ENCODE results near the gene SLC66A1. TPM values are rescaled to one million over a fixed set of nuclear protein-coding genes. Genes with fewer than 3 reads are reported as not detected.
A peak's percentile ranks its signal among the peaks of the same experiment; 100 is the strongest.

The SLC66A1 gene
- total and polyA plus RNA-seq, 9 of the 15 experiments (the other 6 are each of a cell fraction or from before 2014, with no cell fraction given), result 1.2 to 40.8 (median 18.6) TPM

DNA sequence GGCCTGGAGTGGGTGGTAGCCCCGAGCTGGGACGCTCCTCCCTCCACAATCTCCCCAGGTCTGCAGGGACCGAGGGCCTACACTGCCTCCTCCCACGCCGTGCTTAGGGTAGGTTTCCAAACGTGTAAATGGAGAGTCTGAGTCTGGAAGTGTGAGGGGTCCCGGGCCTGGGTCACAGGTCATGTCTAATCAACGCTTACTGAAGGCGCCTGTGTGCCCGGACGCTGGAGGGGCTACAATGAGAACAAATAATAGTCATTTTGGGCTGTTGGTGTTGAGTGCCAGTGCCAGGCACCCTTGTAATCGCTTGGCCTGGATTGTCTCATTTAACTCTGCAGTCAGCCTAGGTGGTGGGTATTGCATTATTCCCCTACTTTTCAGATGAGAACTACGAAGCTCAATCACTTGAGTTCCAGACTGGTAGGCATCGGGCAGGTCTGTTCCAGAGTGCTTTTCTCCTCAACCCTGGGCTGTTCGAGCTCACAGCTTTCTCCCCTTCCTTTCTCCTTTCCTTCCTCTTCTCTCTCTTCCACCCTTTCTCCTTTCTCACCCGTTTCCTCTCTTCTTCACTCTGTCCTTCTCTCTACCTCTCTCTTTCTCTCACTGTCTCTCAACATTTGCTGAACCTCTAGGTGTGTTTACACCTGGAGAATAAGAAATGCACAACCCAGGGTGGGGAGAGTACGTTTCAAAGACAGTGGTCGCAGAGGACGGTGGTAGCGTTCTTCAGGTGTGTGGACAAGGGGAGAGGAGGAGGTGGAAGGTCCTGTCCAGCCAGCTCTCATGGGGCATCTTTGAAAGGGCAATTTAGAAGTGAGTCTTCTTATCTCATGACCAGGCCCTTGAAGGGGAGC lies 883 bp downstream of the SLC66A1 start:
- Histone ChIP-seq H3K27me3 (ENCODE audit: control insufficient read depth in 2 of 2, insufficient read depth in 2 of 2, low read length in 2 of 2) (no peaks in the 10 kb centered on the region), H2AFZ (ENCODE audit: low read depth, low read length) (peak overlapping the region; percentile 90), H3K36me3 (ENCODE audit: control insufficient read depth, insufficient read depth, low read length) (peaks cover 41% of the 10 kb centered on the region), H3K4me2 (ENCODE audit: insufficient read depth, low read length) (peak overlapping the region; percentile 91), H3K27ac (ENCODE audit: extremely low read depth, low read depth, low read length) (peak overlapping the region; percentile 97), H3K9me1 (ENCODE audit: control insufficient read depth, insufficient read depth, low read length) (peaks cover 2% of the 10 kb centered on the region), H4K20me1 (replicated peaks; ENCODE audit: control insufficient read depth, insufficient read depth, low read length) (peaks cover 20% of the 10 kb centered on the region), H3K9ac (ENCODE audit: insufficient read depth in 1 of 2, low read depth in 2 of 2, low read length in 2 of 2) (peak overlapping the region; percentile 88 to 95), H3K4me1 (replicated peaks in 1 of 2; ENCODE audit: control insufficient read depth in 2 of 2, insufficient read depth in 2 of 2, low read length in 2 of 2) (peaks cover 54 to 76% of the 10 kb centered on the region in 2 experiments), H3K9me3 (replicated peaks; ENCODE audit: control insufficient read depth, insufficient read depth, low read depth, low read length) (no peaks in the 10 kb centered on the region), H3K4me3 (peak overlapping the region; percentile 77), H3K79me2 (ENCODE audit: control insufficient read depth, insufficient read depth, low read length) (peaks cover 66% of the 10 kb centered on the region)
- WGBS (ENCODE audit: insufficient coverage, low coverage, missing lambda C conversion rate), result 9% methylated on average over 20 of the region's 20 CpGs
- FAIRE-seq (peak; percentile 88), DNase-seq (ENCODE audit: extremely low read depth in 1 of 4, low spot score in 3 of 4) (peak in 1 of 4 experiments; percentile 95), ATAC-seq (peak; percentile 86)
- intact Hi-C loops (cut with micrococcal nuclease), result loop anchor here (5.0 kb wide), 1 partner anchor 61 kb away; the partner anchor contains the start of genes EMC1 and MRTO4
- BruUV-seq (replicated peaks), result TSS peak; percentile 70
- CTCF ChIA-PET (ENCODE audit: low intra/inter-chr PET ratio), result no interaction called here
- POLR2A ChIA-PET, result interaction anchor here (0.6 to 4.0 kb wide), 14 partner anchors 8 to 135 kb away, joined by 3 to 21 read pairs (median 4); partner anchors contain the start of genes EMC1 and MRTO4
- in situ Hi-C loops (cut with MboI), result no loop called here
- TF ChIP-seq CBX2 (IDR thresholded peaks at IDR 0.05; ENCODE audit: insufficient read depth, low read length, poor library complexity, severe bottlenecking) (no peak), ERF (CRISPR knock-in tag; IDR thresholded peaks at IDR 0.05) (no peak), HDAC1 (IDR thresholded peaks at IDR 0.05) (peak in 1 of 2 experiments; percentile 18; a peak in 3 of 4 replicates), POLR2G (IDR thresholded peaks at IDR 0.05; ENCODE audit: low read depth, low read length) (no peak), GABPB2 (CRISPR knock-in tag; conservative IDR thresholded peaks at IDR 0.05) (no peak), SMARCA5 (IDR thresholded peaks at IDR 0.05) (peak; percentile 49; the same call in 1 of the 2 replicates), SNRNP70 (optimal IDR thresholded peaks at IDR 0.05; ENCODE audit: low read depth, low read length) (no peak)
- TF ChIP-seq, protein P1, sequence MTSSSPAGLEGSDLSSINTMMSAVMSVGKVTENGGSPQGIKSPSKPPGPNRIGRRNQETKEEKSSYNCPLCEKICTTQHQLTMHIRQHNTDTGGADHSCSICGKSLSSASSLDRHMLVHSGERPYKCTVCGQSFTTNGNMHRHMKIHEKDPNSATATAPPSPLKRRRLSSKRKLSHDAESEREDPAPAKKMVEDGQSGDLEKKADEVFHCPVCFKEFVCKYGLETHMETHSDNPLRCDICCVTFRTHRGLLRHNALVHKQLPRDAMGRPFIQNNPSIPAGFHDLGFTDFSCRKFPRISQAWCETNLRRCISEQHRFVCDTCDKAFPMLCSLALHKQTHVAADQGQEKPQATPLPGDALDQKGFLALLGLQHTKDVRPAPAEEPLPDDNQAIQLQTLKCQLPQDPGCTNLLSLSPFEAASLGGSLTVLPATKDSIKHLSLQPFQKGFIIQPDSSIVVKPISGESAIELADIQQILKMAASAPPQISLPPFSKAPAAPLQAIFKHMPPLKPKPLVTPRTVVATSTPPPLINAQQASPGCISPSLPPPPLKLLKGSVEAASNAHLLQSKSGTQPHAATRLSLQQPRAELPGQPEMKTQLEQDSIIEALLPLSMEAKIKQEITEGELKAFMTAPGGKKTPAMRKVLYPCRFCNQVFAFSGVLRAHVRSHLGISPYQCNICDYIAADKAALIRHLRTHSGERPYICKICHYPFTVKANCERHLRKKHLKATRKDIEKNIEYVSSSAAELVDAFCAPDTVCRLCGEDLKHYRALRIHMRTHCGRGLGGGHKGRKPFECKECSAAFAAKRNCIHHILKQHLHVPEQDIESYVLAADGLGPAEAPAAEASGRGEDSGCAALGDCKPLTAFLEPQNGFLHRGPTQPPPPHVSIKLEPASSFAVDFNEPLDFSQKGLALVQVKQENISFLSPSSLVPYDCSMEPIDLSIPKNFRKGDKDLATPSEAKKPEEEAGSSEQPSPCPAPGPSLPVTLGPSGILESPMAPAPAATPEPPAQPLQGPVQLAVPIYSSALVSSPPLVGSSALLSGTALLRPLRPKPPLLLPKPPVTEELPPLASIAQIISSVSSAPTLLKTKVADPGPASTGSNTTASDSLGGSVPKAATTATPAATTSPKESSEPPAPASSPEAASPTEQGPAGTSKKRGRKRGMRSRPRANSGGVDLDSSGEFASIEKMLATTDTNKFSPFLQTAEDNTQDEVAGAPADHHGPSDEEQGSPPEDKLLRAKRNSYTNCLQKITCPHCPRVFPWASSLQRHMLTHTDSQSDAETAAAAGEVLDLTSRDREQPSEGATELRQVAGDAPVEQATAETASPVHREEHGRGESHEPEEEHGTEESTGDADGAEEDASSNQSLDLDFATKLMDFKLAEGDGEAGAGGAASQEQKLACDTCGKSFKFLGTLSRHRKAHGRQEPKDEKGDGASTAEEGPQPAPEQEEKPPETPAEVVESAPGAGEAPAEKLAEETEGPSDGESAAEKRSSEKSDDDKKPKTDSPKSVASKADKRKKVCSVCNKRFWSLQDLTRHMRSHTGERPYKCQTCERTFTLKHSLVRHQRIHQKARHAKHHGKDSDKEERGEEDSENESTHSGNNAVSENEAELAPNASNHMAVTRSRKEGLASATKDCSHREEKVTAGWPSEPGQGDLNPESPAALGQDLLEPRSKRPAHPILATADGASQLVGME (CRISPR knock-in tag; IDR thresholded peaks at IDR 0.05), result no peak
- TF ChIP-seq, protein P2, sequence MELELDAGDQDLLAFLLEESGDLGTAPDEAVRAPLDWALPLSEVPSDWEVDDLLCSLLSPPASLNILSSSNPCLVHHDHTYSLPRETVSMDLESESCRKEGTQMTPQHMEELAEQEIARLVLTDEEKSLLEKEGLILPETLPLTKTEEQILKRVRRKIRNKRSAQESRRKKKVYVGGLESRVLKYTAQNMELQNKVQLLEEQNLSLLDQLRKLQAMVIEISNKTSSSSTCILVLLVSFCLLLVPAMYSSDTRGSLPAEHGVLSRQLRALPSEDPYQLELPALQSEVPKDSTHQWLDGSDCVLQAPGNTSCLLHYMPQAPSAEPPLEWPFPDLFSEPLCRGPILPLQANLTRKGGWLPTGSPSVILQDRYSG (tag; conservative IDR thresholded peaks at IDR 0.05; ENCODE audit: low read depth), result no peak
- TF ChIP-seq, protein P3, sequence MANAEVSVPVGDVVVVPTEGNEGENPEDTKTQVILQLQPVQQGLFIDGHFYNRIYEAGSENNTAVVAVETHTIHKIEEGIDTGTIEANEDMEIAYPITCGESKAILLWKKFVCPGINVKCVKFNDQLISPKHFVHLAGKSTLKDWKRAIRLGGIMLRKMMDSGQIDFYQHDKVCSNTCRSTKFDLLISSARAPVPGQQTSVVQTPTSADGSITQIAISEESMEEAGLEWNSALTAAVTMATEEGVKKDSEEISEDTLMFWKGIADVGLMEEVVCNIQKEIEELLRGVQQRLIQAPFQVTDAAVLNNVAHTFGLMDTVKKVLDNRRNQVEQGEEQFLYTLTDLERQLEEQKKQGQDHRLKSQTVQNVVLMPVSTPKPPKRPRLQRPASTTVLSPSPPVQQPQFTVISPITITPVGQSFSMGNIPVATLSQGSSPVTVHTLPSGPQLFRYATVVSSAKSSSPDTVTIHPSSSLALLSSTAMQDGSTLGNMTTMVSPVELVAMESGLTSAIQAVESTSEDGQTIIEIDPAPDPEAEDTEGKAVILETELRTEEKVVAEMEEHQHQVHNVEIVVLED (CRISPR knock-in tag; IDR thresholded peaks at IDR 0.05), result no peak
- TF ChIP-seq, protein P4, sequence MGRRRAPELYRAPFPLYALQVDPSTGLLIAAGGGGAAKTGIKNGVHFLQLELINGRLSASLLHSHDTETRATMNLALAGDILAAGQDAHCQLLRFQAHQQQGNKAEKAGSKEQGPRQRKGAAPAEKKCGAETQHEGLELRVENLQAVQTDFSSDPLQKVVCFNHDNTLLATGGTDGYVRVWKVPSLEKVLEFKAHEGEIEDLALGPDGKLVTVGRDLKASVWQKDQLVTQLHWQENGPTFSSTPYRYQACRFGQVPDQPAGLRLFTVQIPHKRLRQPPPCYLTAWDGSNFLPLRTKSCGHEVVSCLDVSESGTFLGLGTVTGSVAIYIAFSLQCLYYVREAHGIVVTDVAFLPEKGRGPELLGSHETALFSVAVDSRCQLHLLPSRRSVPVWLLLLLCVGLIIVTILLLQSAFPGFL (CRISPR knock-in tag; IDR thresholded peaks at IDR 0.05), result no peak

All from K562 (cell line).